K562 (cell line): Measurements from ENCODE around the gene TREX2. TPM values are rescaled to one million over a fixed set of nuclear protein-coding genes. Genes with fewer than 3 reads are reported as not detected.

Source experiments
- ATAC-seq: fragments of 200-7000 bp; cut with Tn5 transposase; 3 replicates; pipeline ENCODE4 v1.9.1; 2020; ENCODE audit warnings: moderate library complexity
- BruUV-seq: library from RNA; stranded (reverse); fragments of 400-500 nt; replicated peaks from 2 replicates; lab custom pipeline; 2021; lab: Mats Ljungman, UMichigan
- CTCF ChIA-PET: fragments of 300-600 bp; formaldehyde crosslinking; extraction: SDS; loops from one replicate; lab custom pipeline; 2021; ENCODE audit warnings: low intra/inter-chr PET ratio; lab: Yijun Ruan, JAX
- POLR2A ChIA-PET: fragments of 300-600, 350-650 bp; sonication (Branson Sonifier 250); formaldehyde crosslinking; extraction: SDS; loops from one replicate; lab custom pipeline; 2021; ENCODE audit warnings: antibody characterized with exemption, inconsistent platforms; lab: Yijun Ruan, JAX
- DNase-seq, 4 experiments: peaks; one replicate each; pipeline versions ENCODE4 v3.0.0 to v3.0.0-alpha.2; 2011 to 2018; ENCODE audit warnings: low spot score in 3 of 4, mixed read lengths in 3 of 4; ENCODE audit errors: extremely low read depth in 1 of 4
- FAIRE-seq: peaks from 2 replicates; lab custom pipeline; 2011; peaks lifted over from hg19 to GRCh38; lab: Jason Lieb, UNC
- H2AFZ ChIP-seq: 2 replicates; pipeline ENCODE4 v1.6.0; 2011; ENCODE audit warnings: low read depth, low read length, control low read depth, inconsistent platforms
- H3K27ac ChIP-seq: fragments of 200-600 bp; 3 replicates; pipeline ENCODE4 v1.8.0; 2011; ENCODE audit warnings: low read depth, mild to moderate bottlenecking, control low read depth, inconsistent platforms, low read length, moderate library complexity, mixed read lengths; ENCODE audit errors: extremely low read depth
- H3K27me3 ChIP-seq, 2 experiments: fragments of 300-600 bp in 1 of 2; 2 replicates in 1 of 2; 3 replicates in 1 of 2; pipeline versions ENCODE4 v1.6.0 to v1.8.0; 2011; ENCODE audit warnings: inconsistent platforms in 2 of 2, low read length in 2 of 2, mild to moderate bottlenecking in 1 of 2, mixed read lengths in 1 of 2, moderate library complexity in 1 of 2; ENCODE audit not compliant: control insufficient read depth in 2 of 2, insufficient read depth in 2 of 2
- H3K36me3 ChIP-seq: fragments of 300-600 bp; 3 replicates; pipeline ENCODE4 v1.8.0; 2011; ENCODE audit warnings: mild to moderate bottlenecking, low read length, inconsistent platforms; ENCODE audit not compliant: control insufficient read depth, insufficient read depth
- H3K4me1 ChIP-seq, 2 experiments: fragments of 200-600 bp in 1 of 2; replicated peaks in 1 of 2; 2 replicates in 1 of 2; 3 replicates in 1 of 2; pipeline versions ENCODE4 v1.5.1 to v1.8.0; 2011; ENCODE audit warnings: inconsistent platforms in 2 of 2, low read length in 2 of 2, mild to moderate bottlenecking in 1 of 2, mixed read lengths in 1 of 2, moderate library complexity in 1 of 2; ENCODE audit not compliant: control insufficient read depth in 2 of 2, insufficient read depth in 2 of 2
- H3K4me2 ChIP-seq: 2 replicates; pipeline ENCODE4 v1.6.1; 2011; ENCODE audit warnings: low read length, control low read depth, inconsistent platforms, mixed read lengths; ENCODE audit not compliant: insufficient read depth
- H3K4me3 ChIP-seq: fragments of 200-600 bp; sonication (generic), shearing (Covaris generic); 2 replicates; pipeline ENCODE4 v1.5.1; 2016; ENCODE audit warnings: control low read depth, inconsistent platforms
- H3K79me2 ChIP-seq: fragments of 200-600 bp; 3 replicates; pipeline ENCODE4 v1.8.0; 2011; ENCODE audit warnings: low read length, inconsistent platforms; ENCODE audit not compliant: control insufficient read depth, insufficient read depth
- H3K9ac ChIP-seq, 2 experiments: 2 replicates each; pipeline versions ENCODE4 v1.6.0 to v1.6.1; 2011; ENCODE audit warnings: low read depth in 2 of 2, low read length in 2 of 2, control low read depth in 1 of 2, inconsistent platforms in 1 of 2, mild to moderate bottlenecking in 1 of 2, mixed read lengths in 1 of 2; ENCODE audit not compliant: insufficient read depth in 1 of 2
- H3K9me1 ChIP-seq: one replicate; pipeline ENCODE4 v1.6.0; 2011; ENCODE audit warnings: inconsistent platforms, mild to moderate bottlenecking, low read length, moderate library complexity; ENCODE audit not compliant: control insufficient read depth, insufficient read depth
- H3K9me3 ChIP-seq: replicated peaks from 2 replicates; pipeline ENCODE4 v1.5.1; 2011; ENCODE audit warnings: low read depth, low read length, inconsistent platforms; ENCODE audit not compliant: control insufficient read depth, insufficient read depth
- H4K20me1 ChIP-seq: replicated peaks from 2 replicates; pipeline ENCODE4 v1.6.1; 2011; ENCODE audit warnings: low read length, inconsistent platforms, mixed read lengths; ENCODE audit not compliant: control insufficient read depth, insufficient read depth
- CBFB ChIP-seq: sonication (generic); formaldehyde crosslinking; IDR thresholded peaks from 2 replicates; pipeline ENCODE4 v1.4.0; 2020; ENCODE audit warnings: mild to moderate bottlenecking, missing genetic modification reagents
- CTCF ChIP-seq, 3 experiments: IDR thresholded peaks in 2 of 3; conservative IDR thresholded peaks in 1 of 3; 2 replicates each; pipeline ENCODE4 v1.5.1; 2011 to 2012; ENCODE audit warnings: low read length in 3 of 3, mild to moderate bottlenecking in 3 of 3, control low read depth in 2 of 3, improper control_type of control experiment in 1 of 3, inconsistent platforms in 1 of 3, low read depth in 1 of 3, mixed read lengths in 1 of 3, moderate library complexity in 1 of 3; ENCODE audit not compliant: insufficient read depth in 2 of 3
- FOXJ2 ChIP-seq: fragments of 200-800 bp; sonication (Bioruptor generic); IDR thresholded peaks from 2 replicates; pipeline ENCODE4 v1.6.1; 2016; ENCODE audit warnings: missing genetic modification characterization, missing compliant biosample characterization
- GTF2A2 ChIP-seq: IDR thresholded peaks from 2 replicates; pipeline ENCODE4 v1.6.1; 2016; ENCODE audit warnings: mild to moderate bottlenecking, missing genetic modification characterization, missing compliant biosample characterization
- MAZ ChIP-seq, 2 experiments: fragments of 450-650 bp in 1 of 2; sonication (generic) in 1 of 2; formaldehyde crosslinking; IDR thresholded peaks in 1 of 2; conservative IDR thresholded peaks in 1 of 2; 2 replicates each; pipeline versions ENCODE4 v1.4.0 to v1.5.0; 2020; ENCODE audit warnings: mild to moderate bottlenecking in 1 of 2, missing genetic modification reagents in 1 of 2
- RAD21 ChIP-seq, 2 experiments: fragments of 250-450 bp in 1 of 2; fragments of 450-650 bp in 1 of 2; sonication (Bioruptor Pico) in 1 of 2; formaldehyde crosslinking in 1 of 2; IDR thresholded peaks in 1 of 2; conservative IDR thresholded peaks in 1 of 2; 2 replicates each; pipeline versions ENCODE4 v1.4.0 to v1.8.0; 2020 to 2022; ENCODE audit warnings: mild to moderate bottlenecking in 2 of 2, moderate library complexity in 1 of 2
- SMARCA5 ChIP-seq: fragments of 450-650 bp; IDR thresholded peaks from 2 replicates; pipeline ENCODE4 v1.6.1; 2016
- SNIP1 ChIP-seq: fragments of 450-650 bp; IDR thresholded peaks from 2 replicates; pipeline ENCODE4 v1.7.1; 2017; ENCODE audit warnings: low read depth, mild to moderate bottlenecking
- TAF9B ChIP-seq: fragments of 450-650 bp; IDR thresholded peaks from 2 replicates; pipeline ENCODE4 v1.6.1; 2018; ENCODE audit warnings: mild to moderate bottlenecking; ENCODE audit not compliant: partially characterized antibody
- TEAD2 ChIP-seq: fragments of 450-650 bp; IDR thresholded peaks from 2 replicates; pipeline ENCODE4 v1.6.1; 2016; ENCODE audit warnings: missing genetic modification characterization, control low read depth, missing compliant biosample characterization
- ZNF140 ChIP-seq: fragments of 250-450 bp; sonication (Bioruptor Pico); IDR thresholded peaks from 2 replicates; pipeline ENCODE4 v1.8.0; 2021; ENCODE audit warnings: moderate library complexity, mild to moderate bottlenecking, inconsistent platforms
- ZNF217 ChIP-seq: sonication (generic); formaldehyde crosslinking; IDR thresholded peaks from 2 replicates; pipeline ENCODE4 v1.8.0; 2022; ENCODE audit warnings: mild to moderate bottlenecking, missing genetic modification reagents
- WGBS: fragments of 100-300 bp; shearing (Covaris generic); methylation state at CpG from one replicate; pipeline ENCODE4 v1.1.6; 2016; ENCODE audit warnings: low coverage, mixed read lengths; ENCODE audit not compliant: insufficient coverage; ENCODE audit errors: missing lambda C conversion rate; 5-methylcytosine and 5-hydroxymethylcytosine counted together
- in situ Hi-C: fragments of 300-500 bp; cut with MboI; formaldehyde crosslinking; loops from 4 replicates; pipeline ENCODE4 v1.15.0; 2018; ENCODE audit warnings: inconsistent platforms, mixed read lengths
- intact Hi-C: fragments of 100-400 bp; cut with micrococcal nuclease; formaldehyde crosslinking; loops from 2 replicates; pipeline ENCODE4 v1.14.2; 2022
- polyA plus RNA-seq, 8 experiments: library from polyadenylated mRNA; depleted of rRNA in 4 of 8; stranded (reverse) in 5 of 8; unstranded in 3 of 8; fragments of >200 nt; fragmentation: Nextera tagmentation in 2 of 8; fragmentation: Illumina TruSeq in 1 of 8; extraction: Ambion mirVana in 2 of 8; extraction: Trizol in 1 of 8; gene quantifications; 2 replicates each; pipeline versions ENCODE4 v1.2.1 to v1.2.3, GENCODE V29; 2011 to 2014; ENCODE audit warnings: inconsistent platforms in 1 of 8, missing spikeins in 1 of 8
- total RNA-seq, 7 experiments: library from RNA; depleted of rRNA in 6 of 7; stranded (reverse); fragments of >200 nt in 6 of 7; fragmentation: Illumina TruSeq in 2 of 7; extraction: Trizol in 2 of 7; gene quantifications; 2 replicates each; pipeline versions ENCODE4 v1.2.1 to v1.2.3, GENCODE V29; 2011 to 2021; ENCODE audit warnings: low replicate concordance in 1 of 7

TREX2 gene
- total and polyA plus RNA-seq, 9 of the 15 experiments (the other 6 are each of a cell fraction or from before 2014, with no cell fraction given) = 0.07 to 1.5 (median 0.33) TPM; not detected in 2

- H3K4me3 ChIP-seq = no peak overlapping the region
- no peak overlapping the region for H2AFZ ChIP-seq
- no peak overlapping the region for H3K27ac ChIP-seq
- 0 out of 3 replicates have a peak, but pooled peaks cover 3% of the 10 kb centered on the region for H3K36me3 ChIP-seq
- peak overlapping the region in 1 of 2 experiments; percentile 68; a peak in 2 of 4 replicates for H3K9ac ChIP-seq
- TSS peak; percentile 36 for BruUV-seq
- H3K9me1 ChIP-seq = no peaks in the 10 kb centered on the region
- no peak overlapping the region; the same call in 1 of the 2 replicates for H3K4me2 ChIP-seq
- CTCF ChIA-PET = no interaction called here
- TF ChIP-seq SMARCA5 (no peak), RAD21 (CRISPR knock-in tag; conservative IDR thresholded peaks at IDR 0.05 in 1 of 2, IDR thresholded peaks at IDR 0.05 in 1 of 2) (peak; percentile 17 to 27; a peak in 1 of 4 replicates), MAZ (CRISPR knock-in tag; conservative IDR thresholded peaks at IDR 0.05 in 1 of 2, IDR thresholded peaks at IDR 0.05 in 1 of 2) (no peak), ZNF140 (CRISPR knock-in tag) (no peak), GTF2A2 (no peak), CTCF (IDR thresholded peaks at IDR 0.05 in 2 of 3, conservative IDR thresholded peaks at IDR 0.05 in 1 of 3; ENCODE audit: insufficient read depth in 2 of 3, low read depth in 1 of 3, low read length in 3 of 3) (peak in 2 of 3 experiments; percentile 26 to 39; a peak in 2 of 6 replicates), TEAD2 (no peak), TAF9B (no peak), ZNF217 (CRISPR knock-in tag) (no peak), FOXJ2 (no peak), CBFB (CRISPR knock-in tag) (no peak), SNIP1 (no peak)
- intact Hi-C loops (no loop called here), in situ Hi-C loops (no loop called here)
- no peaks in the 10 kb centered on the region for H4K20me1 ChIP-seq
- FAIRE-seq = no peak
- H3K9me3 ChIP-seq = no peaks in the 10 kb centered on the region
- peaks cover 22 to 60% of the 10 kb centered on the region in 2 experiments for H3K4me1 ChIP-seq
- ATAC-seq = no peak
- DNase-seq = no peak
- POLR2A ChIA-PET = interaction anchor here (0.6 kb wide), 1 partner anchor 12 kb away, joined by 3 read pairs; no protein-coding TSS in a partner anchor
- 71% methylated on average over 12 of the region's 23 CpGs for WGBS
- H3K27me3 ChIP-seq = no peaks in the 10 kb centered on the region
- peaks cover 14% of the 10 kb centered on the region for H3K79me2 ChIP-seq
Observed at GRCh38 chrX:153412746-153413720, 32.8 kb downstream of the TREX2 start.
